HG03469 (cell line): ENCODE data around the gene POLK.
"Not testable (repeated sequence)": the region's sequence is repeated elsewhere in the genome, so short reads cannot be mapped to it uniquely, and the experiment has no call there.

Experiments
- ATAC-seq: cut with Tn5 transposase; IDR thresholded peaks from one replicate; pipeline ENCODE4 v1.9.1; 2021; ENCODE audit warnings: mild to moderate bottlenecking, moderate library complexity, moderate number of reproducible peaks; ENCODE audit not compliant: unreplicated experiment

The POLK gene

DNA sequence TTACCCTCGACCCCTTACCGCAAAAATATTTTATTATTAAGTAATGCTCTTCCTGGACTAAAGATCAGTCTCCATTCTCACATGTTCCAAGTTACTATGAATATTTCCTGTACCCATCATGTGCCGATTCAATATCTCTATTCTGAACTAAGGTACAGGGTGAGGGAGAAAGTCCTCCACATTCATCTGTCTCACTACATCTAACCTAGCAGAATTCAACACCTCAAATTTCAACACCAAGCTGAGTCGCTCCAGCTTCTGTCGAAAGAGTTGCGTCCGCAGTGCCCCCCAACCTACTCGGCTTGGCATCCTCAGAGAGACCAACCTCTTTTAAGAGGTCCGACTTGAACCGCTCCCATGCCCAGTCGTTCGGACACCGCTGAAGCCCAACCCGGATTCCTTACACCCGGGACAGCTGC is 1.3 kb upstream of the POLK start:
- no peak for ATAC-seq

DNA sequence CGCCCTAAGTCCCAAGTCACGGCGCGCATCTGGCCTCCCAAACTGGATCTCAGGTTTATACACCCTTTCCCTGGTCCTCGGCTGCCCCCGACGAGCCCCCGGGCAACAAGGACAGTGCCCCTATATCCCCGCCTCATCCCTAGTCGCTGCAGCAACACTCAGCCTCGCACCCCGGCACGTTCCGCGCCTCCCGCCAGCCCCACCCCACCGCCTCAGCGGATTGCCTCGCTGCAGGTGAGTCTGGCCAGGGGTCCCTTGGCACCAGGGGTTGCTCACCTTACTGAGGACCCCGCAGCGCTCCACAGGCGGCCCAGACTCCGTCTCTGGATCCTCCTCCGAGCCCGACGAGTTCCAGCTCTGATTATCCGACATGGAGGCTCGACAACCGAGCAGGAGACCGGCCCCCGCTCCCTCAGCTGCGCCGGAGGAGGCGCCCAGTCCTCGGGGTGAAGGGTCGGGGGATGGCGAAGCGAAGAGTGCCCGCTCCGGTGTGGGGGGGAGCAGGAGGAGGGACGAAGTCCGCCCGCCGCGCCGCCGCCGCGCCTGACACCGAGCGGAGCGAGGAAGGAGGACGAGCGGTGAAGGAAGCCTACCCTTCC is 756 bp upstream of the POLK start:
- ATAC-seq, result no peak

DNA sequence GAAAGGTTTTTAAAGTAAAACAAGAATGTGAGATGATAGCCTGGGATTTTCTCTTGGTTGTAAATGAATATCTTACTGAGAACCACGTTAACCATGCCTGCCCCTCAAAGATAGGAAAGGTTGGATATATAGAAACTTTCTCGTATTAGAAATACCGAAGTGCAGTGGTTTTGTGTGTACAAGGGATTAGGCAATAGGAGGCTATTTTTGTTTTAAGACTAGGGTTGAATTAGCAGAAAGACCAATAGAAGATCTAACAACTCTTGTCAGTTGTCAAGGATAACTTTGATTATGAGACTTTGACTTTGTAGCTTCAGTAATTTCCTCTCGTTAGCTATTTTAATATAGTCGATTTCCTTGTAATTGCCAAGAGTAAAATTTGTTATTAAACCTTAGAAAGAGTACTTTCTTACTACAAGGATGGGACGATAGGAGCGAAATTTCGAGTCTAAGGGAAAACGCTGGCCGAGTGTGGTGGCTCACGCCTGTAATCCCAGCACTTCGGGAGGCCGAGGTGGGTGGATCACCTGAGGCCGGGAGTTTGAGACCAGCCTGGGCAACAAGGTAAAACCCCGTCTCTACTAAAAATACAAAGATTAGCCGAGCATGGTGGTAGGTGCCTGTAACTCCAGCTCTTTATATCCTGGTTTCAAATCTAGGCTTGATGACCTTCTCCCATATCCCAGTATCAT is 838 bp downstream of the POLK start:
- ATAC-seq, result no peak

DNA sequence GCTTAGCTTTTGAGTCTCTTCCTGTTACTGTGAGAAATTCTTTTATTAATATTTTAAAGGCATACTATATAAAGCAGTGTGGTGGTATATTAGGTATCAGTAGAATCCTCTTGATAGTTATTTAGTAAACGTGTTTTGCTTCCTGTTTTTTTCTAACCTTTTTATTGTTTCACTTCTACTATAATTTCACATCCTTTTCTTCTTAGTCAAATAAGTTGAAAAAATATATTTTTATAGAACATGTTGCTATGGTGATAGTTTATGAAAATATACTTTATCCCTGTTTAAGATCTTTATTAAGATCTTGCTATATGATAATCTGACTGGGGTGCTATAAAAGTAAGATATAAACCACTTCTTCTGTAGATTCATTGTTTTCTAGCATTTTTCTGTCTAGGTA is 2.1 kb downstream of the POLK start:
- no peak for ATAC-seq

DNA sequence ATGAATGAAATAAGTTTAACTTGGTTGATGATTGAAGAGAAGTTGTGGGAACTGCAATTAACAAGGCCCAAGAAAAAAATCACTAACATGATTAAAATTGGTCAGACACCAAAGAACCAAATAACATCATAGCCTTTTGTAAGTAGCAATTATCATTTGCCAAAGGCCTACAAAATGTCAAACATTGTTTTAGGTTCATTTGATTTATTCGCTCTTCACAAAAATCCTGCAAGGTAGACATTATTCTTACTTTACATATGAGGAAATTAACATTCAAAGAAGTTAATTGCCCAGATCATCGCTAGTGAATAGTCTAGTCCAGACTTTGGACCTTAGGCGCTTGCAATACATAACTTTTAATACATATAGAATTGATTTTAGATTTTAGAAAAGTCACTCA is 2.6 kb downstream of the POLK start:
- ATAC-seq, result no peak

DNA sequence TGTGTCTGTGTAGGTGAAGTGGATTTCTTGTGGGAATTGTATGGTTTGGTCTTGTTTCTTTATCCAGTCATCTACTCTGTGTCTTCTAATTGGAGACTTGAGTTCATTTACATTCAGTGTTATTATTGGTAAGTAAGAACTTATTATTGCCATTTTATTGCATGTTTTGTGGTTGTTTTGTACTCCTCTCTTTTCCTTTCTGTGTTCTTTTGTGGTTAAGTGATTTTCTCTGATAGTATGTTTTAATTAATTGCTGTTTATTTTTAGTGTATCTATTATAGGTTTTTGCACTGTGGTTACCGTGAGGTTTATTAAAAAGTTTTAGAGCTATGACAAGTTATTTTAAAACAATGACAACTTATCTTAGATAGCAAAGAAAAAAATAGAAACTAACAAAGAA is 8.1 kb downstream of the POLK start:
- ATAC-seq, result no peak

DNA sequence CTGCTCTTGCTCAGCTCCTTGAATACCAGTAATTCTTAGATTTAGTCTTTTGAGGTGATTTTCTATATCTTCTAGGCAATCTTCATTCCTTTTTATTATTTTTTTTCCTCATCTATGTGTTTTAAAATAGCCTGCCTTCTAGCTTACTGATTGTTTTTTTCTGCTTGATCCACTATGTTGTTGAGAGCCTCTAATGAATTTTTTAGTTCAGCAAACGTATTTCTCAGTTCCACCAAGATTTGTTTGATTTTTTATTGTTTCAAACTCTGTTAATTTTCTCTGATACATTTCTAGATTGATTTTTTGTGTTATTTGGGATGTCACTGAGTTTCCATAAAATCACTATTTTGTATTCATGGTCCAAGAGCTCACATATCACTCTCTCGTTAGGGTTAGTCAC is 9.5 kb downstream of the POLK start:
- no peak for ATAC-seq

DNA sequence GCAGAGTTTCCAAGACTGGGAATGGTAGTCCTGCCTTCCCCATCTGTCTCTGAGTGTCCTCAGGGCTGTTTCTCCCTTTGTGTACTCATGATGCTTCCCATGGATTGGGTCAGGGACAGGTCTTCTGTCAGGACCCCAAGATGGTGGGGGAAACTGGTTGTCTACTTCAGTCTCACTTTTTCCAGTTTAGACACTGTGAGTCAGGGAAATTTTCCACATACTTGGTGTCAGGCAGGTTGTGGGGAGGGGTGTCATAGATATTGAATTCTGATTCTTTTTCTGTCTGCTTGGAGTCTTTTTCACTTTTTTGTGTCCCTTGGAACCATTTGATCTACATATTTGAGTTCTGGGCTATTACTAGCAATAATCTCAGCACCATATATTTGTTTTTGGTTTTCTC is 10.3 kb downstream of the POLK start:
- no peak for ATAC-seq

DNA sequence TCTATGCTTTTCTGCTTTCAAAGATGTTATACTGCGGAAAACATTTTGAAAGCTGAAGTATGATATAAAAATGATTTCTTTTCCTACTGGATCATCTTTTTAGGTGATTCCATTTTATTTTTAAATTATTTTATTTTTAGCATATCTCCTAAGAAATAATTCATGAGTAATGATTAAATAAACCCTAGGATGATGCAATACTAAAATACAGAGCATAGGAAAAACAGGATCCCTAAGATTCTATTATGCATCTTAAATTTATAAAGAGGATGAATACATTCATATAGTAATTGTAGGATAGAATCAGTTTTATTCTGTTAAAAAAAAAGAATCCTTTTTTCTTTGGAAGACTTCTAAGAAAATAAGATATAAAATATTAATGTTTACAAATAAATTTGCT is 10.9 kb downstream of the POLK start:
- no peak for ATAC-seq

DNA sequence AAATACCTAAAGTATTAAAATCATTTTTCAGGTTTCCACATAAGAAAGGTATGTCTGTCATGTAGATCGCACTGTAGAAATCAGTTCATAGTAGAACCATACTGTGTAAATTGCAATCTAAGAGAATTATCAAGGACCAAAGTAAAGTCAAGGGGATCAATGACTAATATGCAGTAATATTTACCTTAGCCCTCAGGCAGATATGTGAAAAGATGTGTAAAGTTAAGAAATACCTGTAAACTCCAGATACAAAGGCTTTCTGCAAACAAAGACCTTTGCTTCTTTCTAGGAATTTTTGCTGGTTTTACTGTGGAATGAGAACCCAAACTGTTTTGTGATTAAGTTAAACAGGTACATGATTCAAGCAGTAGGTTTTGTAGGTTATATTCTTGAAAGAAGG is 11.6 kb downstream of the POLK start:
- no peak for ATAC-seq

DNA sequence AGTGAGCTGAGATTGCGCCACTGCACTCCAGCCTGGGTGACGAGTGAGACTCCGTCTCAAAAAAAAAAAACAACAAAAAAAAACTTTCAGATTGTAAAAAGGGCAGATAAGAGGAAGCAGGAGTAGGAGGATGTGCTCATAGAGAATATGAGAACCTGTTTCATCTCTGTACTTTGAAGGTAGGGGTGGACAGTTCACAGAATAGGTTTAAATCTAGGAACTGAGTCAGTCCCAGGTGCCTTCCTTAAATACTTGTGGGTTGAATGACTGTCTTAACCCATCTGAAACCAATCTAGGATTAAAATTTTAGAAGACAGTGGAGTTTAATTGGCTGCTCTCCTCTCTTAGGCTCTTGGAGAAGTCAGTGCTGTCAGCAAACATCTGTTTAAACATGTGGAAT is 12.4 kb downstream of the POLK start:
- peak; percentile 77 for ATAC-seq

DNA sequence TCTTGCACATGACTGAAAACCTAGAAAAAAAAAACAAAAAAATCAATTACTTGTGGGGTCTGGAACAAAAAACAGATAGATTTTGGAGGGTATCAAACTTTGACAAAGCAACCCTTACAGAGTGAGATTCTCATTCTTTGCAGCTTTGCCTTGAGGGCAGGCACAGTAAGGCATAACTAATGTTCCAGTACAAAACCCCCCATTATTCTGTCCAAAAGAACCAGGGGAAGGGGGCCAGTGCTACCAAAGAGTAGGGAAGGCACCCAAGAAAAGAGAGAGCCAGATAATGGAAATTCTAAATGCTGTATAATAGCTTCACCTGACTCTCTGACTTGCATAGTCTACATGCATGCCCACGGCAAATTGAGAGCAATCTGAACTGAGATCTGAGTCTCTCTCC is 12.9 kb downstream of the POLK start:
- ATAC-seq, result no peak

DNA sequence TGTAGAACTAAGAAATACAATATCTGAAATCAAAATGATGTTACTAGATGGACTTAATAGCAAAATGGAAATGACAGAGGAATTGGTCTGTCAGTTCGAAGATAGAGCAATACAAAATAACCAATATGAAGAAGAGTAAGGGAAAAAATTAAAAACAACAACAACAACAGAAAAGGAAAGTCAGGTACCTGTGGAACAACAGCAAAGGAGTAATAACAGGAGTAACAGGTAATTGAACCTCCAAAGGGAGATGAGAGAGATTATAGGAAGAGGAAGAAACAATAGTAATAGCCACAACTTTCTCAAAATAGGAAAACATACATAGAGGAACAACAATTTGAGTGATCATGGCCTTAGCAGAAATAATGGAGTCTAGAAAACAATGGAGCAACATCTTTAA is 13.7 kb downstream of the POLK start:
- no peak for ATAC-seq

DNA sequence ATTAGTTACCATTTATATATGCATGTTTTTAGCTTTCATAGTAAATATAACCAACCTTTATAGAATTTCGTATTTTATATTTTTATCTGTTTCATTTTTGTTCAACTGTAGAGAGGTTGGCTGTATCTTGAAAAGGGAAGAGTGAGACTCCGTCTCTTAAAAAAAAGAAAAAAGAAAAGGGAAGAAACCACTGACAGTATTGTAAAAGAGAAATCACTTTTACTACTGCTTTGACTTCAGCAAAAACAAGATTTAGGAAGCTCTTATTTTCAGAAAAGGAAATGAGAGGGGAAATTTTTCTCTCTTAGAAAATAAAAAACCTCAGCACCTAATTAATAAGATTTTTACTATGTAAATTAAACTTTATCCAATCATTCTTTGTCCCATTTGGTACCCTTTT is 14.4 kb downstream of the POLK start:
- no peak for ATAC-seq

DNA sequence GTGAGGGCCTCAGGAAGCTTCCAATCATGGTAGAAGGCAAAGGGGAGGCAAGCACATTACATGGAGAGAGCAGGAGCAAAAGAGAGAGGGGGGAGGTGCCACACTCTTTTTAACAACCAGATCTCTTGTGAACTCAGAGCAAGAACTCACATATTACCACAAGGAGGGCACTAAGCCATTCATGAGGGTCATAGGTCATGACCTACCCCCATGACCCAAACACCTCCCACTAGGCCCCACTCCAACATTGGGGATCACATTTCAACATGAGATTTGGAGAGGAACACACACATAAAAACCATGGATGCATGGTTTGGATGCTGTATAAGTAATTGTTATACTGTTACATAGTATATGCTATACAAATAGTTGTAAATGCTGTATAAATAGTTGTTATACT is 17.5 kb downstream of the POLK start:
- ATAC-seq, result no peak

DNA sequence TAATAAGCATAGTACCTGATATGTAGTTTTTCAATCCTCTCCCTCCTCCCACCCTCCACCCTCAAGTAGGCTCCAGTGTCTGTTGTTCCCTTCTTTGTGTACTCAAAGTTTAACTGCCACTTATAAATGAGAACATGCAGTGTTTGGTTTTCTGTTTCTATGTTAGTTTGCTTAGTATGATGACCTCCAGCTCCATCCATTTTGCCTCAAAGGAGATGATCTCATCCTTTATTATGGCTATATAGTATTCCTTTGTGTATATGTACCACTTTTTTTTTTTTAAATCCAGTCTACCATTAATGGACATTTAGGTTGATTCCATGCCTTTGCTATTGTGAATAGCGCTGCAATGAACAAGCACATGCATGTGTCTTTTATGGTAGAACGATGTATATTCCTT is 20.5 kb downstream of the POLK start:
- ATAC-seq, result no peak

DNA sequence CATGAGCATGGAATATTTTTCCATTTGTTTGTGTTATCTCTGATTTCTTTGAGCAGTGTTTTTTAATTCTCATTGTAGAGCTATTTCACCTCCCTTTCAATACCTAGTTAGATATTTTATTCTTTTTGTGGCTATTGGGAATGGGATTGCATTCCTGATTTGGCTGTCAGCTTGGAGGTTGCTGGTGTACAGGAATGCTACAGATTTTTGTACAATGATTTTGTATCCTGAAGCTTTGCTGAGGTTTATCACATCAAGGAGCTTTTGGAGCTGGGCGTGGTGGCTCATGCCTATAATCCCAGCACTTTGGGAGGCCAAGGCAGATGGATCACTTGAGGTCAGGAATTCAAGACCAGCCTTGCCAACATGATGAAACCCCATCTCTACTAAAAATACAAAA is 22.0 kb downstream of the POLK start:
- ATAC-seq, result not testable (repeated sequence)

DNA sequence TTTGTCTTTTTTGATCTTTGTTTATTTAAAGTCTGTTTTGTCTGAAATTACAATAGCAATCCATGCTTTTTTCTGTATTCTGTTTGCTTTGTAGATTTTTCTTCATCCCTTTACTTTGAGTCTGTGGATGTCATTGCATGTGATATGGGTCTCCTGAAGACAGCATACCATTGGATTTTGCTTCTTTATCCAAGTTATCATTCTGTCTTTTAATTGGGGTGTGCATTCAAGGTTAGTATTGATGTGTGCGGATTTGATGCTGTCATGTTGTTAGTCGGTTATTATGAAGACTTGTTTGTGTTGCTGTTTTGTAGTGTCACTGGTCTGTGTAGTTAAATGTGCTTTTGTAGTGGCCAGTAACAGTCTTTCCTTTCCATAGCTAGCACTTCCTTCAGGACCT is 23.0 kb downstream of the POLK start:
- ATAC-seq, result no peak

DNA sequence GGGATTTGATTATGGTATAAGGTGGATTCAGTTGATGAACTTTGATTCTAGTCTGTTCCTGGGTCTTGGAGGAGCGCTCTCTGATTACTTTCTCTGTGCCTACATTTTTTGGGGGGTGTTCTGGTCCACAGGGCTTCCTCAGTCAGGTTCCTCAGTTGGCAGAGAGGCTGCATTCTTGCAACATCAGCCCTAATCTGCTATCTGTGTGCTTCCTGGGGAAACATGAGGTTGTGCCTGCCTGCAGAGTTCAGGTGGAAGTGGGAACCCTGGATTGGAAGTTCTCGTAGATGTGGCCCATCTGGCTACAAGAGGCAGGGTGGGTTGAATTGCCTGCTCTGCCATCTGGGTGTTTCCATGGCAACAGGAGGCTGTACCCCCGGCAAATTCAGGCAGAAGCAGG is 24.5 kb downstream of the POLK start:
- no peak for ATAC-seq

DNA sequence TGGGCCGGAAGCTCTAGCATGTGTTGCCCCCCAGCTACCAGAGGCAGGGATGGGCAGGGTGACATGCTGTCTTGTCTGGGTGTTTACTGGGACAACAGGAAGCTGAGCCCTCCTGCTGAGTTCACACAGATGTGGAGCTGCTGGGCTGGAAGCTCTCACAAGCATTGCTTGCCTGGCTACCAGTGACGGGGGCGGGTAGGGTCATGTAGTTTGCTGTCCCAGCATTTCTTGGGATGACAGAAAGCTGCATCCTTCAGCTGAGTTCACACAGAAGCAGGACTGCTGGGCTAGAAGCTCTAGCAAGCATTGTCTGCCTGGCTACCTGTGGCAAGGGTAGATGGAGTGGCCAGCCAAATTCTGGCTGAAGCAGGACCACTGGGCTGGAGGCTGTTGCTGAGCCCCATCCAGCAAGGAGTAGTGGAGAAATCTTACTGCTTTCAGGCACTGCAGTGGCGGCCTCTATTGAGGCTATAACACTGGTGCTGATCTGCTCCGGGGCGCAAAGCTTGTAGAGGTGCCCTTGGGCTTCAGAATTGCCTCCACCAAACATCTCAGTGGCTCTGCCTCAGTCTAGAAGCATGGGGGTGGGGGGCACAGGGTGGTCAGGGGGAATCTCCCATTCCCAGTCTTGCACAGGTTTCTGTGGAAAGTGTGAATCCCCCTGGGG is 25.1 kb downstream of the POLK start:
- no peak for ATAC-seq

DNA sequence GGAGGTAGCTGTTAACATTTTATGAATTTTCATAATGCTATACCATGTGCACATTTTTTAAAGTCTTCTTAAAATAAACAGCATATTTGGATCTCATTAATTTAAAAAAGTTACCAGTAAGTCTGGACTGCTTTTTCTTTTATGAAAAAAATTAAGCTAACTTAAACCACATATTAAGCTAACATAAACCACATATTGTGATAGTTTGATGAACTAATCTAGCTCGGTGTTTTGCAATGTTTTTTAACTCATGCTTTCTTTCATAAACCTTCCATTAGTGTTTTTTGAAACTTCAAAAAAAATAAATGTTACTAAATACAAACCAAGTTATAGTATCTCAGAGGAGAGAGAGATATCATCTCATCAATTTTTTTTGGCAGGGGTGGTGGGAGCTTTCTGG is 26.5 kb downstream of the POLK start:
- no peak for ATAC-seq

DNA sequence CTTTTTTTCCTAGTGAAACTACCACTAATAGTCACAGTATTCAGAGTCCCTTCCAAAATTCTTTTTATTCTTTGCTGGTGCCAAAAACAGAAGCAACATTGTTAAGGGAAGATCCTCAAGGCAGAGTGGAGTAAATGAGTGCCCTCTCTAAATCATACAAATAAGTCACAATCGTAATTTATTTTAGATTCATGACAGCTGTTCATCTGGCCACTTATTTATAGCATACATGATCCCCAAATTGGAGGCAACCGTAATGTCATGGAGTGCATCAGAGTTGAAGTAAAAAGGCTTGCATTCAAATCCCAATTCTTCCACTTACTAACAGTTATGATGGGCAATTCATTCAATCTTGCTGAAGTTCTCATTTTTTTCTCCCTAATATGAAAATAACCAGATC is 33.4 kb downstream of the POLK start:
- no peak for ATAC-seq

DNA sequence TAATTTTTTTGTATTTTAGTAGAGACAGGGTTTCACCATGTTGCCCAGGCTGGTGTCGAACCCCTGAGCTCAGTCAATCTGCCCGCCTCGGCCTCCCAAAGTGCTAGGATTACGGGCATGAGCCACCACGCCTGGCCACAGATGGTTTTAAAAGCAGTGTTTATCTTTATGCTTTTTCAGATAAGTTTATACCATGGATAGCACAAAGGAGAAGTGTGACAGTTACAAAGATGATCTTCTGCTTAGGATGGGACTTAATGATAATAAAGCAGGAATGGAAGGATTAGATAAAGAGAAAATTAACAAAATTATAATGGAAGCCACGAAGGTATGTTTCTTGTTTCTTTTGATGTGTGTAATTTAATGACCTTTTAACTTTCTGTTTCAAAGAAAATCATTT is 35.1 kb downstream of the POLK start:
- no peak for ATAC-seq
